ENCODE results near the gene CPLX3. TPM values are rescaled to one million over a fixed set of nuclear protein-coding genes. Genes with fewer than 3 reads are reported as not detected.

Gene CPLX3
- total RNA-seq, 4 donors from 2014 or later = not detected

GRCh38 chr15:74823324-74823723, 3.1 kb upstream of the CPLX3 start:
- no peaks in the 10 kb centered on the region for H3K36me3 ChIP-seq
- H3K9me3 ChIP-seq = no peaks in the 10 kb centered on the region
- intact Hi-C loops (cut with DNase I; ENCODE audit: low total_unique reads) (no loop called here), in situ Hi-C loops (cut with MboI; ENCODE audit: low pct_ligation_motif_present in 1 of 4, low pct_unique_long_range_greater_than_20kb in 1 of 4, low sequenced_read_pairs in 3 of 4) (no loop called here)
- TF ChIP-seq CTCF (IDR thresholded peaks at IDR 0.05) = no peak
- TF ChIP-seq POLR2AphosphoS5 (IDR thresholded peaks at IDR 0.05) = no peak
- TF ChIP-seq EP300 (IDR thresholded peaks at IDR 0.05; ENCODE audit: low read depth) = no peak
- no peak for TF ChIP-seq POLR2A (IDR thresholded peaks at IDR 0.05)
- H3K4me1 ChIP-seq = peaks cover 0 to 14% (median 10%) of the 10 kb centered on the region in 4 donors
- WGBS, 2 donors (ENCODE audit: low coverage in 1 of 2) = 72 to 93% methylated on average over 3 to 6 of the region's 6 CpGs
- peaks cover 28% of the 10 kb centered on the region for H3K27me3 ChIP-seq
- no peak overlapping the region for H3K4me3 ChIP-seq
- DNase-seq = no peak
- no peak overlapping the region for H3K27ac ChIP-seq

GRCh38 chr15:74824976-74825375, 1.5 kb upstream of the CPLX3 start:
- peaks cover 0 to 7% (median 3%) of the 10 kb centered on the region in 4 donors for H3K4me1 ChIP-seq
- no peaks in the 10 kb centered on the region for H3K9me3 ChIP-seq
- no peak overlapping the region for H3K27ac ChIP-seq
- TF ChIP-seq CTCF (IDR thresholded peaks at IDR 0.05) (no peak), EP300 (IDR thresholded peaks at IDR 0.05; ENCODE audit: low read depth) (no peak), POLR2A (IDR thresholded peaks at IDR 0.05) (no peak), POLR2AphosphoS5 (IDR thresholded peaks at IDR 0.05) (no peak)
- H3K36me3 ChIP-seq = no peaks in the 10 kb centered on the region
- in situ Hi-C loops (cut with MboI; ENCODE audit: low pct_ligation_motif_present in 1 of 4, low pct_unique_long_range_greater_than_20kb in 1 of 4, low sequenced_read_pairs in 3 of 4) (no loop called here), intact Hi-C loops (cut with DNase I; ENCODE audit: low total_unique reads) (no loop called here)
- 76 to 83% methylated on average over 5 to 7 of the region's 7 CpGs for WGBS, 2 donors (ENCODE audit: low coverage in 1 of 2)
- H3K4me3 ChIP-seq = no peak overlapping the region
- peaks cover 33% of the 10 kb centered on the region for H3K27me3 ChIP-seq
- no peak for DNase-seq

- no peak for DNase-seq
- Histone ChIP-seq H3K27ac (no peak overlapping the region), H3K4me1 (peaks cover 0 to 7% (median 3%) of the 10 kb centered on the region in 4 donors), H3K36me3 (no peaks in the 10 kb centered on the region), H3K9me3 (no peaks in the 10 kb centered on the region), H3K4me3 (no peak overlapping the region), H3K27me3 (peaks cover 33% of the 10 kb centered on the region)
- intact Hi-C loops (cut with DNase I; ENCODE audit: low total_unique reads) (no loop called here), in situ Hi-C loops (cut with MboI; ENCODE audit: low pct_ligation_motif_present in 1 of 4, low pct_unique_long_range_greater_than_20kb in 1 of 4, low sequenced_read_pairs in 3 of 4) (no loop called here)
- TF ChIP-seq POLR2AphosphoS5 (IDR thresholded peaks at IDR 0.05) (no peak), POLR2A (IDR thresholded peaks at IDR 0.05) (no peak), CTCF (IDR thresholded peaks at IDR 0.05) (no peak), EP300 (IDR thresholded peaks at IDR 0.05; ENCODE audit: low read depth) (no peak)
- 51% methylated on average over 8 of the region's 10 CpGs; no CpG with 5 or more reads in 1 of the 2 donors for WGBS, 2 donors (ENCODE audit: low coverage in 1 of 2)
These were observed 561 bp upstream of the CPLX3 start for GRCh38 chr15:74825866-74826265.

- 33% methylated on average over 21 of the region's 21 CpGs; no CpG with 5 or more reads in 1 of the 2 donors for WGBS, 2 donors (ENCODE audit: low coverage in 1 of 2)
- no peak for TF ChIP-seq CTCF (IDR thresholded peaks at IDR 0.05)
- TF ChIP-seq EP300 (IDR thresholded peaks at IDR 0.05; ENCODE audit: low read depth) = no peak
- no peak for TF ChIP-seq POLR2AphosphoS5 (IDR thresholded peaks at IDR 0.05)
- TF ChIP-seq POLR2A (IDR thresholded peaks at IDR 0.05) = no peak
- Histone ChIP-seq H3K27ac (no peak overlapping the region), H3K27me3 (peaks cover 33% of the 10 kb centered on the region), H3K4me3 (no peak overlapping the region), H3K9me3 (no peaks in the 10 kb centered on the region), H3K36me3 (no peaks in the 10 kb centered on the region), H3K4me1 (peaks cover 4 to 17% (median 12%) of the 10 kb centered on the region in 4 donors)
- no peak for DNase-seq
- intact Hi-C loops (cut with DNase I; ENCODE audit: low total_unique reads) = no loop called here
- in situ Hi-C loops (cut with MboI; ENCODE audit: low pct_ligation_motif_present in 1 of 4, low pct_unique_long_range_greater_than_20kb in 1 of 4, low sequenced_read_pairs in 3 of 4) = no loop called here
These were observed 494 bp downstream of the CPLX3 start for GRCh38 chr15:74826921-74827320.
